Cardiac fibroblast (primary cell): Measurements from ENCODE around the gene NUP42.

Experiments used
- DNase-seq, 2 donors: peaks; one replicate each; pipeline versions ENCODE4 v3.0.0 to v3.0.0-alpha.2; 2010; ENCODE audit warnings: low read depth in 2 of 2
- H3K4me3 ChIP-seq, 2 donors: replicated peaks in 1 of 2; 1 replicate in 1 of 2; 2 replicates in 1 of 2; pipeline ENCODE4 v1.5.1; 2011; ENCODE audit warnings: low read depth in 2 of 2, low read length in 2 of 2, mild to moderate bottlenecking in 2 of 2, moderate library complexity in 1 of 2
- TF ChIP-seq, protein P1 (sequence below): IDR thresholded peaks from one replicate; pipeline ENCODE4 v1.5.1; 2011; ENCODE audit warnings: low read depth, mild to moderate bottlenecking, low read length, inconsistent platforms

The NUP42 gene

DNA sequence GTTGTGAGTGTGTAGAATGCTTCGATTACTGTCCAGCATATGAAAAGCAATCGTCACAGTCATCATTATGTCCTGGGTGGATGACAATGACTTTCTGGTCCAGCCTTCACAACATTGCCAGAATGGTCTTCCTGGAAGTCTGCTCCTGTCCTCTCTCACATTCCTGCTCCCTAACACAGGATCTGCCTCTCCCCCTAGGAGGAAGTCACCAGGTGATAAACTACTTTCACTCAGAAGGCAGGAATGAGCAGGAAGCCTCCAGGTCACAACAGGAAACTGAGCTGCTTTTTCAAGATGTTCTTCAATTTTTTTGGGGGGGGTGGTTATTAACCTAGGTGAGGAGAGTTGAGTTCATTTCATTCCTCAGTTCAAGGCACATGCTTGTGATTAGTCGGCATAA is 51.1 kb downstream of the NUP42 start:
- no peak for DNase-seq
- TF ChIP-seq, protein P1, sequence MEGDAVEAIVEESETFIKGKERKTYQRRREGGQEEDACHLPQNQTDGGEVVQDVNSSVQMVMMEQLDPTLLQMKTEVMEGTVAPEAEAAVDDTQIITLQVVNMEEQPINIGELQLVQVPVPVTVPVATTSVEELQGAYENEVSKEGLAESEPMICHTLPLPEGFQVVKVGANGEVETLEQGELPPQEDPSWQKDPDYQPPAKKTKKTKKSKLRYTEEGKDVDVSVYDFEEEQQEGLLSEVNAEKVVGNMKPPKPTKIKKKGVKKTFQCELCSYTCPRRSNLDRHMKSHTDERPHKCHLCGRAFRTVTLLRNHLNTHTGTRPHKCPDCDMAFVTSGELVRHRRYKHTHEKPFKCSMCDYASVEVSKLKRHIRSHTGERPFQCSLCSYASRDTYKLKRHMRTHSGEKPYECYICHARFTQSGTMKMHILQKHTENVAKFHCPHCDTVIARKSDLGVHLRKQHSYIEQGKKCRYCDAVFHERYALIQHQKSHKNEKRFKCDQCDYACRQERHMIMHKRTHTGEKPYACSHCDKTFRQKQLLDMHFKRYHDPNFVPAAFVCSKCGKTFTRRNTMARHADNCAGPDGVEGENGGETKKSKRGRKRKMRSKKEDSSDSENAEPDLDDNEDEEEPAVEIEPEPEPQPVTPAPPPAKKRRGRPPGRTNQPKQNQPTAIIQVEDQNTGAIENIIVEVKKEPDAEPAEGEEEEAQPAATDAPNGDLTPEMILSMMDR: no peak
- H3K4me3 ChIP-seq: no peak overlapping the region

DNA sequence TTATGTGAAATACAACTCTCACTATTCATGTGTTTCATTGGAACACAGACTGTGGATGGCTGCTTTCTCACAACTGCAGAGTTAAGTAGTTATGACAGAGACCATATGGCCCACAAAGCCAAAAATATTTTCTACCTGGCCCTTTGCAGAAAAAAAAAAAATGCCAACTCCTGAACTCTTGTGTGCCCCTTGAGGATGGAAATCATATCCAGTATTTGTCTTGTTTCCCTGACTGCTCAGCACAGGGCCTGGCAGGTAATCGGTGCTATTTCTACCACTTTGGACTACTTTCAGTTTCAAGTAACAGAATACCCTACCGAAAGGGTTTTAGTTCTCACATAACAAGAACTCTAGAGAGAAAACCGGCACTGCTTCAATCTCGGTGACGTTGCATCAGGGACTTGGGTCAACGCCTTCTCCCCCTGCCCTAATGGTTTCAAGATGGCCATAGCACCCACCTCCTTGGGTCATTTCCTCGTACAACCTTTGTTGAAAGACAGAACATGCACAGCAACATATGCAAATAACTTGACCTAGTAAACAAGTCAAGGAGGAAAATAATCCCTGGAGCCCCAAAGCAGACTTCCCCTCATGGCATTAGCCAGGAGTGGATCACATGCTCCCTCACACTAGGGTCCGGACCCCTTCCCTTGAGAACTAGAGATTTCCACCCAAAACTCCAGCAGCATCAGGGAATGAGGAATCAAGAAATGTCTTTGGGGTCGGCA is 52.9 kb downstream of the NUP42 start:
- DNase-seq: no peak
- TF ChIP-seq, protein P1: no peak
- H3K4me3 ChIP-seq: no peak overlapping the region

DNA sequence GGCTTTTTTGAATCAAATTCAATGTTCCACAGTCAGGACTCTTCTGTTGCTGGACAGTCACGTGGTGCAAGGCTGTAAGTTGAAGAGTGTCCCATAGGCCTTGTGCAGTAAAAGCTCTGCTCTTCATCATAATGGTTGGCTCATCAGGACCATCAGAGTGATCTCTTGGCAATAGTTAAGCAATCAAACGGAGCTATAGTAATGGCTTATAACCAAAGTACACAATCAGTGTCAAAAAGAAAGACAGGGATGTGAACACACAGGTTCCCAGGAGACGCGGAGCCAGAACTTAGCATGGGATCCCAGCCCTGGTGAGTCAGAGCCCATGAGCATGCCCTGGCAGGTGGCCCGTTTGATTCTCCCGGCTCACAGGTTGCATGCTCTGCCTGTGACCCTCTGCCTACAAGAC is 54.0 kb downstream of the NUP42 start:
- peak; percentile 23 to 75 for DNase-seq
- no peak overlapping the region for H3K4me3 ChIP-seq
- TF ChIP-seq, protein P1: no peak

DNA sequence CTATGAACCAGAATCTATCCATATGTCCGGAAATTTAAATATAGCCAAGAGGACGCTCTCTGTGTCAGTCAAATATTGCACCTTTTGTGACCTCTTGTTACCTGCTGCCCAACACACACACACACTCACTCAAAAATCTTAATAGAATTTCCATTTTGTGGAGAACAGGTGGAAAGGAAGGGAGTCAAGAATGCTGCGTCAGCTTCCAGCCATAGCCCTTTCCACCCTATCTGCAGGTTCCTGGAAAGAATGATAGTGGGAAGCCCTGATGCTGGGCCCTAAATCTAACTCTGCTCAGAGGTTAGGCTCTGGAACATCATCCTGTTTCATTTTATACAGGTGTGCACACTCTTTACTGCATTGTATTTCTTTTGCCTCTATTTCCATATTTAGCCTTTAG is 55.2 kb downstream of the NUP42 start:
- TF ChIP-seq, protein P1: no peak
- no peak for DNase-seq
- no peak overlapping the region for H3K4me3 ChIP-seq

DNA sequence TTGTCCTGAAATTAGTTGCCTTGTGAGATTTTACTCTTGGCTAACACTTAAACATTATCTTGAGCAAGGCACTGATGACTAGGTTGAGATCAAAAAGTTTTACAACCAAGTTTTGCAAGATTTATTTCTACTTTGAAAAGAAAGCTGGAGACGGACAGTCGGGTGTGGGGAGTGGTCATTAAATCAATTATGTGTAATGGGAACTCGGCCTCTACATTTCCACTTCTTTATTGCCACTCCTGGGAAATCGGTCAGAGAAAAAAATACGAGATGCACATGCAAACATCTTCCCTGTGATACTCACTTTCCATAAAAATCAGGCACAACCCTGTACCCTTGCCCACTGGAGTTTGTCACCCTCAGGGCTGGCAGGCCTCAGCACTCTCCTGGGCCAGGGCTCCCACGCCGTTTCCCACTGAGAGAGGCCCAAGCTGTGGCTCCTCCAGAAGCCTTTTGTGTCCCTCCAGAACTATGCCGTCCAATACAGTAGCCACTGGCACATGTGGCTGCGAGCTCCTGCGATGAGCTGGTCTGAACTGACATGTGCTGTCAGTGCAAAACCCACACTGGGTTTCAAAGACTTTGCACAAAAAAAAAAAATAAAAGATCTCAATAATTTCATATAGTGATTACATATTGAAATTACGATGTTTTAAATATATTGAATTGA is 57.3 kb downstream of the NUP42 start:
- H3K4me3 ChIP-seq: no peak overlapping the region
- no peak for DNase-seq
- TF ChIP-seq, protein P1: no peak

DNA sequence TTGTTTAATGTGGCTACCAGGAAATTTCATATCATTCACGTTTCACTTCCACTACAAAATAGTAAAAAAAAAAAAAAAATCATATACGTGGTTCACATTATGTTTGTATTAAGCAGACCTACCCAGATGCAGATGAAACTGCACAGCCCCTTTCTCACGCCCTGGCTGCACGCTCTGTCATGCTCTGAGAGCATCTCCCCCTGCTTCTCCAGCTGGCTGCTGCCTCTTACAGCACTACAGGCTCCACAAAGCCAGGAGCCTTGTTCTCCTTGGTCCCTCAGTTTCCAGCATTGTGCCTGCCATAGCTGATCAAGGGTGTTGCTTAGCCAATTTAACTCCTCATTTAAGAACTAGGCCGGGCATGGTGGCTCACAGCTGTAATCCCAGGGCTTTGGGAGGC is 57.9 kb downstream of the NUP42 start:
- no peak overlapping the region for H3K4me3 ChIP-seq
- TF ChIP-seq, protein P1: no peak
- no peak for DNase-seq
